ENCODE results near the gene TENM3.

The TENM3 gene

GRCh38 chr4:182752158-182752910, 509.1 kb downstream of the TENM3 start:
- Histone ChIP-seq H3K4me2 (ENCODE audit: low read length) (peak overlapping the region; percentile 40), H3K27me3 (ENCODE audit: control insufficient read depth, insufficient read depth, low read length) (no peaks in the 10 kb centered on the region)

DNA sequence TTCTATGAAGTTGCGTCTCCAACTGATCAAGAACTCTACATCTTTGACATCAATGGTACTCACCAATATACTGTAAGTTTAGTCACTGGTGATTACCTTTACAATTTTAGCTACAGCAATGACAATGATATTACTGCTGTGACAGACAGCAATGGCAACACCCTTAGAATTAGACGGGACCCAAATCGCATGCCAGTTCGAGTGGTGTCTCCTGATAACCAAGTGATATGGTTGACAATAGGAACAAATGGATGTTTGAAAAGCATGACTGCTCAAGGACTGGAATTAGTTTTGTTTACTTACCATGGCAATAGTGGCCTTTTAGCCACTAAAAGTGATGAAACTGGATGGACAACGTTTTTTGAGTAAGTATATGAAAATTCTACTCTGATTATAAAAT, 511.7 kb downstream of the TENM3 start:
- Histone ChIP-seq H3K4me1 (ENCODE audit: control insufficient read depth, insufficient read depth, low read length) (peaks cover 15% of the 10 kb centered on the region), H3K27me3 (ENCODE audit: control insufficient read depth, insufficient read depth, low read length) (no peaks in the 10 kb centered on the region), H3K9ac (ENCODE audit: low read depth, low read length) (no peak overlapping the region), H3K4me3 (ENCODE audit: low read length) (no peak overlapping the region), H3K36me3 (ENCODE audit: insufficient read depth, low read length) (peaks cover 7% of the 10 kb centered on the region), H3K9me3 (replicated peaks; ENCODE audit: low read length) (no peaks in the 10 kb centered on the region), H3K4me2 (ENCODE audit: low read length) (no peak overlapping the region)

More at GRCh38 chr4:182752158-182752910, 509.1 kb downstream of the TENM3 start:
- peaks cover 7% of the 10 kb centered on the region for H3K36me3 ChIP-seq (ENCODE audit: insufficient read depth, low read length)
- H3K9ac ChIP-seq (ENCODE audit: low read depth, low read length), result peak overlapping the region; percentile 65
- no peak overlapping the region for H3K4me3 ChIP-seq (ENCODE audit: low read length)
- H3K9me3 ChIP-seq (replicated peaks; ENCODE audit: low read length), result no peaks in the 10 kb centered on the region
- H3K4me1 ChIP-seq (ENCODE audit: control insufficient read depth, insufficient read depth, low read length), result peaks cover 32% of the 10 kb centered on the region

GRCh38 chr4:182756161-182756690, 513.0 kb downstream of the TENM3 start:
- Histone ChIP-seq H3K4me3 (ENCODE audit: low read length) (no peak overlapping the region), H3K4me1 (ENCODE audit: control insufficient read depth, insufficient read depth, low read length) (peaks cover 12% of the 10 kb centered on the region), H3K9ac (ENCODE audit: low read depth, low read length) (no peak overlapping the region)

GRCh38 chr4:182758273-182758672, 515.1 kb downstream of the TENM3 start:
- Histone ChIP-seq H3K9me3 (replicated peaks; ENCODE audit: low read length) (no peaks in the 10 kb centered on the region), H3K4me2 (ENCODE audit: low read length) (no peak overlapping the region), H3K27me3 (ENCODE audit: control insufficient read depth, insufficient read depth, low read length) (no peaks in the 10 kb centered on the region), H3K36me3 (ENCODE audit: insufficient read depth, low read length) (peaks cover 7% of the 10 kb centered on the region), H3K9ac (ENCODE audit: low read depth, low read length) (no peak overlapping the region), H3K4me3 (ENCODE audit: low read length) (no peak overlapping the region), H3K4me1 (ENCODE audit: control insufficient read depth, insufficient read depth, low read length) (no peaks in the 10 kb centered on the region)

More at GRCh38 chr4:182756161-182756690, 513.0 kb downstream of the TENM3 start:
- no peaks in the 10 kb centered on the region for H3K9me3 ChIP-seq (replicated peaks; ENCODE audit: low read length)
- H3K27me3 ChIP-seq (ENCODE audit: control insufficient read depth, insufficient read depth, low read length), result no peaks in the 10 kb centered on the region
- H3K36me3 ChIP-seq (ENCODE audit: insufficient read depth, low read length), result peaks cover 7% of the 10 kb centered on the region
- H3K4me2 ChIP-seq (ENCODE audit: low read length), result no peak overlapping the region

- H3K27me3 ChIP-seq (ENCODE audit: control insufficient read depth, insufficient read depth, low read length), result no peaks in the 10 kb centered on the region
- no peak overlapping the region for H3K4me2 ChIP-seq (ENCODE audit: low read length)
- H3K4me1 ChIP-seq (ENCODE audit: control insufficient read depth, insufficient read depth, low read length), result no peaks in the 10 kb centered on the region
- H3K4me3 ChIP-seq (ENCODE audit: low read length), result no peak overlapping the region
- no peaks in the 10 kb centered on the region for H3K36me3 ChIP-seq (ENCODE audit: insufficient read depth, low read length)
- H3K9me3 ChIP-seq (replicated peaks; ENCODE audit: low read length), result no peaks in the 10 kb centered on the region
- H3K9ac ChIP-seq (ENCODE audit: low read depth, low read length), result no peak overlapping the region
Observed at GRCh38 chr4:182760551-182761043, 517.4 kb downstream of the TENM3 start.

DNA sequence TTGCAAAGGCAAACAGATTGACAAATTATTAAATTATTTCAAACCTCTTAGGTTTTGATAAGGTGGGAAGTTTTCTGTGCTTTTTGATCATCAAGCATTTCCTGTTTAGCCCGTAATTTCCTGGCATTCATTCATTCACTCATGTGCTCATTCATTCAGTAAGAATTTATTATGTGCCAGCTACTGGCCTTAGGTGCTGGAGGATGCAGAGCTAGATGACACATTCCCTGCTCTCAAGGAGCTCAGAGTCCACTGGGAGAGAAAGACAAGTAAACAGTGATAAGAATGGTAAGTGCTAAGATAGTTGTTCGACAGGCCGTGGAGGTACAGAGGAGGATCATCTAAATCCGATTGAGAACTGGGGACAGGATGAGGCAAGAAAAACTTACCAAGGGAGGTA, 520.9 kb downstream of the TENM3 start:
- H3K36me3 ChIP-seq (ENCODE audit: insufficient read depth, low read length), result no peaks in the 10 kb centered on the region
- H3K27me3 ChIP-seq (ENCODE audit: control insufficient read depth, insufficient read depth, low read length), result no peaks in the 10 kb centered on the region
- H3K4me2 ChIP-seq (ENCODE audit: low read length), result no peak overlapping the region
- no peak overlapping the region for H3K9ac ChIP-seq (ENCODE audit: low read depth, low read length)
- no peak overlapping the region for H3K4me3 ChIP-seq (ENCODE audit: low read length)
- H3K9me3 ChIP-seq (replicated peaks; ENCODE audit: low read length), result no peaks in the 10 kb centered on the region
- no peaks in the 10 kb centered on the region for H3K4me1 ChIP-seq (ENCODE audit: control insufficient read depth, insufficient read depth, low read length)

DNA sequence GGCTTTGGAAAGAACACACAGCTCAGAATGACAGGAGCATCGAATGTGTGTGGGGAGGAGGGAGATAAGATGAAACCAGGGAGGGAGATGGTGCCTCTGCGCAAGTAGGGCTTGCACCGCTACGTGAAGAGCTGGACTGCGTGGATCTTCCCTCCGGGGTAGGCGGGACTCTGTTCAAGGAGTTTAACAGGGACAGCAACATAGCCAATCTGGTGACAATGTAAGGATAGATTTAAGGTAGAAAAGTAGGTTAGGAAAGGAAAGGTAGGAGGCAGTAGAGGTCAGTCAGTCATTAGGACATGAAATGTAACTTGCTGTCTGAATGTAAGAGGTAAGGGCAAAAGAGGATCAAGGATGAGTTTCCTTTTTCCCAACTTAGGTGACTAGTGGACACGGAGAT, 521.4 kb downstream of the TENM3 start:
- Histone ChIP-seq H3K4me1 (ENCODE audit: control insufficient read depth, insufficient read depth, low read length) (no peaks in the 10 kb centered on the region), H3K4me2 (ENCODE audit: low read length) (no peak overlapping the region), H3K9ac (ENCODE audit: low read depth, low read length) (no peak overlapping the region), H3K27me3 (ENCODE audit: control insufficient read depth, insufficient read depth, low read length) (no peaks in the 10 kb centered on the region), H3K9me3 (replicated peaks; ENCODE audit: low read length) (no peaks in the 10 kb centered on the region), H3K4me3 (ENCODE audit: low read length) (no peak overlapping the region), H3K36me3 (ENCODE audit: insufficient read depth, low read length) (no peaks in the 10 kb centered on the region)

GRCh38 chr4:182765987-182766856, 523.0 kb downstream of the TENM3 start:
- Histone ChIP-seq H3K27me3 (ENCODE audit: control insufficient read depth, insufficient read depth, low read length) (no peaks in the 10 kb centered on the region), H3K9me3 (replicated peaks; ENCODE audit: low read length) (no peaks in the 10 kb centered on the region)

DNA sequence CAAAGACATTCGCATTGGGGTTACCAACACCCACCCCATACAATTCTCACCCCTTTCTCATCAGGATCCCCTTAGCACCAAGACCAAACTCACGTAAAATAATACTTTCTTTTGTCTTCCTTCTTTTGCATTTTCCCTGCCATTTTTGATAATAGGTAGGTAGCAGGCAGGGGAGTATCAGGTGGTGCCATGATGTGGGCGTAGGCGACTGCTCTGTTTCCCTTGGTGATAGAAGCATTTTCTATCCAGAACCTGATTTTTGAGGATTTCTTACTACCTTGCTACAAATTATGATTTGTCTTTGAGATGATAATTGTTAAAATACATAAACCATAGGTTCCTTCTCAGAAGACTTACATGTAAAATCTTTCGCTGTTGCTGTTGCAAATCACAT, 523.7 kb downstream of the TENM3 start:
- Histone ChIP-seq H3K9me3 (replicated peaks; ENCODE audit: low read length) (no peaks in the 10 kb centered on the region), H3K4me2 (ENCODE audit: low read length) (no peak overlapping the region), H3K36me3 (ENCODE audit: insufficient read depth, low read length) (no peaks in the 10 kb centered on the region), H3K4me3 (ENCODE audit: low read length) (no peak overlapping the region), H3K4me1 (ENCODE audit: control insufficient read depth, insufficient read depth, low read length) (no peaks in the 10 kb centered on the region), H3K9ac (ENCODE audit: low read depth, low read length) (no peak overlapping the region), H3K27me3 (ENCODE audit: control insufficient read depth, insufficient read depth, low read length) (no peaks in the 10 kb centered on the region)

More at GRCh38 chr4:182765987-182766856, 523.0 kb downstream of the TENM3 start:
- Histone ChIP-seq H3K4me3 (ENCODE audit: low read length) (no peak overlapping the region), H3K9ac (ENCODE audit: low read depth, low read length) (no peak overlapping the region), H3K4me1 (ENCODE audit: control insufficient read depth, insufficient read depth, low read length) (no peaks in the 10 kb centered on the region), H3K36me3 (ENCODE audit: insufficient read depth, low read length) (no peaks in the 10 kb centered on the region), H3K4me2 (ENCODE audit: low read length) (no peak overlapping the region)

- H3K9ac ChIP-seq (ENCODE audit: low read depth, low read length), result no peak overlapping the region
- H3K4me1 ChIP-seq (ENCODE audit: control insufficient read depth, insufficient read depth, low read length), result no peaks in the 10 kb centered on the region
- no peak overlapping the region for H3K4me3 ChIP-seq (ENCODE audit: low read length)
- H3K9me3 ChIP-seq (replicated peaks; ENCODE audit: low read length), result no peaks in the 10 kb centered on the region
- no peak overlapping the region for H3K4me2 ChIP-seq (ENCODE audit: low read length)
- H3K36me3 ChIP-seq (ENCODE audit: insufficient read depth, low read length), result no peaks in the 10 kb centered on the region
- no peaks in the 10 kb centered on the region for H3K27me3 ChIP-seq (ENCODE audit: control insufficient read depth, insufficient read depth, low read length)
Observed at GRCh38 chr4:182768838-182769237, 525.6 kb downstream of the TENM3 start.

DNA sequence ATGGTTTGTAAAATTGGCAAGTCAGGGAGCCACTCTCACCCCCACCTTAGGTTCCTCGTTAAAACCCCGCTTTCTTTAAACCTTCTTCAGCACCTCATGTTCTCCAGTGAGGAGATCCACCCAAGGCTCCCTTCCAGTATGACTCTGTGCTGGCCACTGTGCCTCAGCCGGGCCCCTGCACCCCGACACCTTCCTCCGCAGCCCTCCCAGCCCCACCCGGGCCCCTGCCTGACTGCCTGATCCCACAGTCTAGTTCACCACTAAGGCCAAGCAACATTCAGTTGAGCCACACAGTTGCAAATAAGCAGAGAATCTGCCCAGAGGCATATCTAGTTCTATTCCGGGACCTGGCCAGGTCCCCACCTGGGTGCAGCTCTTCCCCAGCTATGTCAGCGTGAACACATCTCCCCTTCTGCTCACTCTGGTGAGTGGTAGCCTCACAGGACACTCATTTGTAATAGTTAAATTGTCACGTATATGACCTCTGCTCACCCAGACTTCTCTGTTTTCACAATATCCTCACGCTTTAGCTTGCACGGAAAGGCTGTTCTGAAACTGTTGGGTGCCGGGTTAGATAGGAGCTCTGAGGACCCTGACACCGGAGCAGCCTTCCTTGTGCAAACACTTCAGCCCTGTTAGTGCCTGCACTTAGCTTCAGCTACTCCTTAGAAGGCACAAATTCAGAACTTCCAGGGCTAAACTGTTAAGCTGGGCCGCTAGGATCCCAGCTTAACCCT, 527.2 kb downstream of the TENM3 start:
- Histone ChIP-seq H3K36me3 (ENCODE audit: insufficient read depth, low read length) (peaks cover 6% of the 10 kb centered on the region), H3K9ac (ENCODE audit: low read depth, low read length) (no peak overlapping the region), H3K9me3 (replicated peaks; ENCODE audit: low read length) (no peaks in the 10 kb centered on the region), H3K4me1 (ENCODE audit: control insufficient read depth, insufficient read depth, low read length) (no peaks in the 10 kb centered on the region), H3K27me3 (ENCODE audit: control insufficient read depth, insufficient read depth, low read length) (no peaks in the 10 kb centered on the region), H3K4me3 (ENCODE audit: low read length) (no peak overlapping the region), H3K4me2 (ENCODE audit: low read length) (no peak overlapping the region)

Measured in skeletal muscle satellite cell (primary cell).